Adipose tissue (tissue), 3 donors: Measurements from ENCODE around the gene RFTN1. TPM values are rescaled to one million over a fixed set of nuclear protein-coding genes. Genes with fewer than 3 reads are reported as not detected.
"Not testable (repeated sequence)": the region's sequence is repeated elsewhere in the genome, so short reads cannot be mapped to it uniquely, and the experiment has no call there.

ENCODE experiments used
- H3K27ac ChIP-seq: one replicate; pipeline ENCODE4 v1.5.1; 2013; ENCODE audit warnings: low read depth, low read length
- WGBS, 3 donors: extraction: QIAGEN DNeasy Blood & Tissue Kit; methylation state at CpG; one replicate each; pipeline ENCODE4 v1.1.7; 2013; 5-methylcytosine and 5-hydroxymethylcytosine counted together
- polyA plus RNA-seq, 3 donors: library from polyadenylated mRNA; stranded (reverse); fragments of 200-250 nt; gene quantifications; one replicate each; pipeline ENCODE4 v1.2.3, GENCODE V29; 2013
- donor health status: healthy with polysubstance abuse.
- donor health status: Bipolar disorder and iron deficiency.
- donor health status: healthy.

RFTN1 gene
- polyA plus RNA-seq, 3 donors = 5.7 to 46.0 (median 44.4) TPM

GRCh38 chr3:16316847-16317560, 196.5 kb downstream of the RFTN1 start:
- 88 to 92% (median 89%) methylated on average over 5 of the region's 5 CpGs for WGBS, 3 donors
- H3K27ac ChIP-seq = no peak overlapping the region

- 78 to 82% (median 81%) methylated on average over 3 of the region's 3 CpGs for WGBS, 3 donors
- no peak overlapping the region for H3K27ac ChIP-seq
Observed at GRCh38 chr3:16316396-16316795, 197.1 kb downstream of the RFTN1 start.

- H3K27ac ChIP-seq = no peak overlapping the region
- WGBS, 3 donors = 83 to 87% (median 86%) methylated on average over 7 of the region's 7 CpGs
Observed at GRCh38 chr3:16315623-16316022, 197.9 kb downstream of the RFTN1 start.

GRCh38 chr3:16313886-16314645, 199.4 kb downstream of the RFTN1 start:
- H3K27ac ChIP-seq = no peak overlapping the region
- WGBS, 3 donors = 68 to 91% (median 76%) methylated on average over 5 of the region's 5 CpGs

- 24 to 72% (median 34%) methylated on average over 6 of the region's 6 CpGs for WGBS, 3 donors
- H3K27ac ChIP-seq = no peak overlapping the region
Observed at GRCh38 chr3:16311960-16312451, 201.5 kb downstream of the RFTN1 start.

- WGBS, 3 donors = 95 to 97% (median 95%) methylated on average over 7 of the region's 7 CpGs
- not testable (repeated sequence) for H3K27ac ChIP-seq
Observed at GRCh38 chr3:16310486-16310885, 203.0 kb downstream of the RFTN1 start.

- 50 to 86% (median 67%) methylated on average over 1 to 2 of the region's 2 CpGs for WGBS, 3 donors
- H3K27ac ChIP-seq = no peak overlapping the region
Observed at GRCh38 chr3:16309558-16309957, 203.9 kb downstream of the RFTN1 start.

- H3K27ac ChIP-seq = no peak overlapping the region
- WGBS, 3 donors = 90 to 100% (median 91%) methylated on average over 1 of the region's 1 CpG
Observed at GRCh38 chr3:16308727-16309126, 204.8 kb downstream of the RFTN1 start.

GRCh38 chr3:16307832-16308531, 205.5 kb downstream of the RFTN1 start:
- H3K27ac ChIP-seq = no peak overlapping the region
- WGBS, 3 donors = 85 to 91% (median 86%) methylated on average over 5 of the region's 5 CpGs

GRCh38 chr3:16305111-16305541, 208.4 kb downstream of the RFTN1 start:
- H3K27ac ChIP-seq = no peak overlapping the region

GRCh38 chr3:16304061-16305010, 209.2 kb downstream of the RFTN1 start:
- WGBS, 3 donors = 81 to 91% (median 89%) methylated on average over 2 of the region's 2 CpGs
- no peak overlapping the region for H3K27ac ChIP-seq

More at GRCh38 chr3:16305111-16305541, 208.4 kb downstream of the RFTN1 start:
- WGBS, 3 donors = 85 to 91% (median 85%) methylated on average over 7 of the region's 7 CpGs

- no peak overlapping the region for H3K27ac ChIP-seq
- 51 to 77% (median 62%) methylated on average over 2 of the region's 2 CpGs for WGBS, 3 donors
Observed at GRCh38 chr3:16303037-16303575, 210.4 kb downstream of the RFTN1 start.

- no peak overlapping the region for H3K27ac ChIP-seq
- 78 to 83% (median 80%) methylated on average over 6 of the region's 6 CpGs for WGBS, 3 donors
Observed at GRCh38 chr3:16302082-16302631, 211.3 kb downstream of the RFTN1 start.

- H3K27ac ChIP-seq = no peak overlapping the region
- 65 to 68% (median 65%) methylated on average over 6 of the region's 6 CpGs for WGBS, 3 donors
Observed at GRCh38 chr3:16301507-16301906, 212.0 kb downstream of the RFTN1 start.

GRCh38 chr3:16300881-16301359, 212.6 kb downstream of the RFTN1 start:
- 81 to 92% (median 87%) methylated on average over 2 of the region's 2 CpGs for WGBS, 3 donors
- H3K27ac ChIP-seq = no peak overlapping the region

- 79 to 89% (median 83%) methylated on average over 2 of the region's 2 CpGs for WGBS, 3 donors
- no peak overlapping the region for H3K27ac ChIP-seq
Observed at GRCh38 chr3:16300307-16300706, 213.2 kb downstream of the RFTN1 start.

- WGBS, 3 donors = 65 to 83% (median 71%) methylated on average over 3 of the region's 3 CpGs
- no peak overlapping the region for H3K27ac ChIP-seq
Observed at GRCh38 chr3:16299746-16300145, 213.8 kb downstream of the RFTN1 start.
